Kidney glomerular epithelial cell (primary cell): ENCODE data around the gene CYP2S1.

Source experiments
- DNase-seq: peaks from one replicate; lab custom pipeline; 2025; lab: John Stamatoyannopoulos, UW

The CYP2S1 gene

GRCh38 chr19:41194157-41194552 is 1.1 kb downstream of the CYP2S1 start:
- no peak for DNase-seq

- DNase-seq, result no peak
Observed at GRCh38 chr19:41195675-41196497, 2.9 kb downstream of the CYP2S1 start.

DNA sequence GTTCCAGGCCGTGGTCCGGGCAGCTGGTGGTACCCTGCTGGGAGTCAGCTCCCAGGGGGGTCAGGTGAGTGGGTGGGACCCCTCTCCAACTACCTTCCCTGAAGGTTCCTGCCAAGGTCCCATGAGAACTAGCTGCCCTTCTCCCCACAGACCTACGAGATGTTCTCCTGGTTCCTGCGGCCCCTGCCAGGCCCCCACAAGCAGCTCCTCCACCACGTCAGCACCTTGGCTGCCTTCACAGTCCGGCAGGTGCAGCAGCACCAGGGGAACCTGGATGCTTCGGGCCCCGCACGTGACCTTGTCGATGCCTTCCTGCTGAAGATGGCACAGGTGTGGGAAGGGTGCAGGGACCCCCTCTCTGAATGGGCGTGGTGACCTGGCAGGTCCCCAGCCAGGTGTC is 5.5 kb downstream of the CYP2S1 start:
- DNase-seq, result no peak

- DNase-seq, result no peak
Observed at GRCh38 chr19:41203371-41203770, 10.4 kb downstream of the CYP2S1 start.

DNA sequence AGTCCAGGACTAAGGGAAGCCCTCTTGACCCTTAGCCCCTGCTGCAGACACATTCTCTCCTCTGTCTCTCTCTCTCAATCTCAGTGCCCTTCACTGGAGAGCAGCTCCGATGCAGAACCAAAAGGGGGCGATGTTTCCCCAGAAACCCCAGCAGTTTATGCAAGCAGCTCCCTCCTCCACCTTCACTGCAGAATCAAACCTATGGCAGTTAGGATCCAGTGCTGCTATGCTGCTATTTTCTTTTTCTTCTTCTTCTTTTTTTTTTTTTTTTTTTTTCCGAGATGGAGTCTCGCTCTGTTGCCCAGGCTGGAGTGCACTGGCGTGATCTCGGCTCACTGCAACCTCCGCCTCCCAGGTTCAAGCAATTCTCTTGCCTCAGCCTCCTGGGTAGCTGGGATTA is 11.3 kb downstream of the CYP2S1 start:
- peak; percentile 80 for DNase-seq

GRCh38 chr19:41205995-41206394 is 13.0 kb downstream of the CYP2S1 start:
- no peak for DNase-seq

DNA sequence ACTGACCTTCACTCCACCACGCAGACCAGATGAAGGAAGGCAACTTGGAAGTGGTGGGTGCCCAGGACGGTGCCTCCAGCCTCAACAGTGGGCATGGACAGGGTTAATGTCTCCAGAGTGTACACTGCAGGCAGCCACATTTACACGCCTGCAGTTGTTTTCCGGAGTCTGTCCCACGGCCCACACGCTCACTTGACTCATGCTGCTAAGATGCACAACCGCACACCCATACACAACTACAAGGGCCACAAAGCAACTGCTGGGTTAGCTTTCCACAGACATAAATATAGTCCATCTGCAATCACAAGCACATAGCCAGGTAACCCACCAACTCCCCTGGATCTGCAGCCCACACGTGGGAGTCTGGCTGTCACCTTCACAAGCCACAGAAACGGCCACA is 13.4 kb downstream of the CYP2S1 start:
- no peak for DNase-seq

DNA sequence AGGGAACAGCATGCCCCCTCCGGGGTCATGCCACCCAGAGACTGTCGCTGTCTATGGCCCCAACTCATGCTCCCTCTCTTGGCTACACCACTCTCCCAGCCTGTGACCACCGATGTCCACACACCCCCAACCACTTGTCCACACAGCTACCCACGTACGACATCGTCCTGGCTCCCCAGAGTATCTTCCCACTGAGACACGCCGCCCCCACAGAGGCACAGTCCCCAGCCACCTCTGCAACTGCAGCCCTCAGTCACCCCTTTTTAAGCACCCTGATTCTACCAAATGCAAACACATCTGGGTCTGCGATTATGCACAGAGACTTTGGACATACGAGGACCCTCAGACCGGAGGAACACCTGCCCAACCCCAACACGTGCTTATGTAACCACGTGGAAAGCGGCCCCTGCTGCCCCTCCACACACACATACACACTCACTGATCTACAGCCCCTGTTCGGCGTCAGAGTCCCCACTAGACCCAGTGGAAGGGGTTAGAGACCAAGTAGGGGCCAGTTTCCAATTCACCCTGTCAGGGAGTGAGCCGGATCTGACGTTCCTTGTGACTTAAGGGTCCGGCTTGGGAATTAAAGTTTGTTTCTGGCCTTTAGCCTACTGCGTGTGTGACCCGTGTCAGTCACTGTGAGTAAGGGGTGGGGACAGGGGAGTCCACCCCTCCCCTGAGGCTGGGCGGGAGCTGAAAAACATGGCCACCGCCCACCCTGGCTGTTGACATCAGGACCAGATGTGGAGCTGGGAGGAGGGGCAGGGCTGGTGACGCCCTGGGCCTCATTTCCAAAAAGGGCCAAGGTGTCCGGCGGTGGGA is 14.1 kb downstream of the CYP2S1 start:
- no peak for DNase-seq

DNA sequence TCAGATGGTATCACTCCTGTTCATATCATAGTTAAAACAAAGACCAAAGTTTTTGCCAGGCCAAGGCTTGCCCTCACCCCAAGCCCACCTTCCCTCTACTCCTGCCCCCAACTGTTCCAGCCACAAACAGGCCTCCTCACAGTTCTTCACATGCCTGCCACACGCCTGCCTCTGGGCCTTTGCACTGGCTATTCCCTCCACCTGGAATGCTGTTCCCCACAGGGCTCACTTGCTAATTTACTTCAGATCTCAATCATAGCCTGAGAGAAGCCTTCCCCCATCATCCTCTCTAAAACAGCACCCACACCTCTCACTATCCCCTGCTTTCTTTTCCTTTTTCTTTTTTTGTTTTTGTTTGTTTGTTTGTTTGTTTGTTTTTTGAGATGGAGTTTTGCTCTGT is 21.1 kb downstream of the CYP2S1 start:
- no peak for DNase-seq

- DNase-seq, result no peak
Observed at GRCh38 chr19:41217741-41218140, 24.7 kb downstream of the CYP2S1 start.

DNA sequence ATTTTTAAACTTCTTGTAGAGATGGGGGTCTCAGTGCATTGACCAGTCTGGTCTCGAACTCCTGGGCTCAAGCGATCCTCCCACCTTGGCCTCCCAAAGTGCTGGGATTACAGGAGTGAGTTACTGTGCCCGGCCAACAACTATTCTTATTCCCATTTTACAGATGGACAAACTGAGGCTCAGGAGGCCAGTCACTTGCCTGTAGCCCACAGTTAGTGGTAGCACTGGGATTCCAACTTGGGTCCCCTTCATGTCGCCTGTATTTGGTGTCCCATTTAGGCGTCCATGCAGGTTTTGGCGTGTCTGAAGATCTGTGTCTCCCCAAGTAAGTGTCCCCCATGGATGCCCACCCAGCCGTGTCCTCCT is 25.2 kb downstream of the CYP2S1 start:
- no peak for DNase-seq

- peak; percentile 73 for DNase-seq
Observed at GRCh38 chr19:41218615-41219507, 25.8 kb downstream of the CYP2S1 start, which contains the start of gene AXL. TSS of gene AXL (plus strand) at chr19:41219223. CDS start at chr19:41219393, 170 bp downstream.

GRCh38 chr19:41219924-41220567 is 27.0 kb downstream of the CYP2S1 start:
- DNase-seq, result no peak

GRCh38 chr19:41220811-41221210 is 27.8 kb downstream of the CYP2S1 start:
- DNase-seq, result no peak

GRCh38 chr19:41221514-41222205 is 28.6 kb downstream of the CYP2S1 start:
- no peak for DNase-seq

GRCh38 chr19:41222240-41222639 is 29.2 kb downstream of the CYP2S1 start:
- no peak for DNase-seq

GRCh38 chr19:41223431-41224234 is 30.6 kb downstream of the CYP2S1 start:
- DNase-seq, result peak; percentile 78

DNA sequence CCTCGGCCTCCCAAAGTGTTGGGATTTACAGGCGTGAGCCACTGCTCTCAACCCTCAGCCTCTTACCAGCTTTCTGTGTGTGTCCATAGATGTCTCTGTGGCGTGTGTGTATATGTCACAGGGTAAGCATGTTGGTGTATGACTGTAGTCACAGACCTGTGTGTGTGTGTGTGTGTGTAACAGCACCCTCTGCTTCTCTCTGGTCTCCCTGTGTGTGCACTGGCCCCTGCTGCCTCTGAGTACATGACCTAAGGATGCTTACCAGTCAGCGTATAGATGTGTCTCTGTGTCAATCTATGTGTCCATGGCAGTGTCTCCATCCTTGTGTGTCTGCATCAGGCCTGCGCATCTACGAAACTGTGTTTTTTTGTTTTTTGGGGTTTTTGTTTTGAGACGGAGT is 31.6 kb downstream of the CYP2S1 start:
- DNase-seq, result no peak

- peak; percentile 99 for DNase-seq
Observed at GRCh38 chr19:41225238-41226052, 32.4 kb downstream of the CYP2S1 start.
